ENCODE results near the gene PHIP.
"Not testable (repeated sequence)": the region's sequence is repeated elsewhere in the genome, so short reads cannot be mapped to it uniquely, and the experiment has no call there.

PHIP gene

DNA sequence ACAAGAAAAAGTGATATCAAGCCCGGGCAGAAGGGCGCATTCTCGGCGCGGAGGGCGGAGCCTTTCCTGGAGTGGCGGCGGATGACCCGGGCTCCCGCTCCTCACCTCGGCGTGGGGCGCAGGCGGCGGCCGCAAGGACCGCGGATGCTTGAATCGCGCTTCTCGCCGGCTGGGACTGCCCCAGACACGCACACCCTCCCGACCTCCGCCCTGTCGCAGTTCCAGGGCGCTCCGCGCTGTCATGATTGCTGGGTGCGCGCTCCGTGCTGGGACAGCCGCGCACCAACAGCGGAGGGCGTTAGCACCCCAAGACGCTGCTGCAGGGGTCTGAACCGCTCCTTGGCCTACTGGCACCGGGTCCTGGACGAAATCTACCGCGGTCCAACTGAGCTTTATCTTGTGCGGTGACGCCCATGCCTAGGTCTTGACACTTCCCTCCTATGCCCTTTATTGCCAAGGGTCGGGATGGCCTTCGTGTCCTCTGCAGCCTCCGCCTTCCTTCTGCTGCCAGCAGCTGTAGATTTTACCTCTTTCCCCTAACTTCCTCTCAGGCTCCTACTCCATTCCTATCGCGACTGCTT lies 167.4 kb downstream of the PHIP start:
- no peak for DNase-seq (ENCODE audit: low read depth)
- H3K4me3 ChIP-seq (ENCODE audit: low read depth, low read length) = no peak overlapping the region
- TF ChIP-seq, protein P1, sequence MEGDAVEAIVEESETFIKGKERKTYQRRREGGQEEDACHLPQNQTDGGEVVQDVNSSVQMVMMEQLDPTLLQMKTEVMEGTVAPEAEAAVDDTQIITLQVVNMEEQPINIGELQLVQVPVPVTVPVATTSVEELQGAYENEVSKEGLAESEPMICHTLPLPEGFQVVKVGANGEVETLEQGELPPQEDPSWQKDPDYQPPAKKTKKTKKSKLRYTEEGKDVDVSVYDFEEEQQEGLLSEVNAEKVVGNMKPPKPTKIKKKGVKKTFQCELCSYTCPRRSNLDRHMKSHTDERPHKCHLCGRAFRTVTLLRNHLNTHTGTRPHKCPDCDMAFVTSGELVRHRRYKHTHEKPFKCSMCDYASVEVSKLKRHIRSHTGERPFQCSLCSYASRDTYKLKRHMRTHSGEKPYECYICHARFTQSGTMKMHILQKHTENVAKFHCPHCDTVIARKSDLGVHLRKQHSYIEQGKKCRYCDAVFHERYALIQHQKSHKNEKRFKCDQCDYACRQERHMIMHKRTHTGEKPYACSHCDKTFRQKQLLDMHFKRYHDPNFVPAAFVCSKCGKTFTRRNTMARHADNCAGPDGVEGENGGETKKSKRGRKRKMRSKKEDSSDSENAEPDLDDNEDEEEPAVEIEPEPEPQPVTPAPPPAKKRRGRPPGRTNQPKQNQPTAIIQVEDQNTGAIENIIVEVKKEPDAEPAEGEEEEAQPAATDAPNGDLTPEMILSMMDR (IDR thresholded peaks at IDR 0.05; ENCODE audit: low read depth, low read length) = no peak
- TF ChIP-seq POLR2A (IDR thresholded peaks at IDR 0.05; ENCODE audit: extremely low read depth, insufficient read length) (no peak), MYC (IDR thresholded peaks at IDR 0.05; ENCODE audit: low read depth, low read length) (no peak)
- TF ChIP-seq, protein P2, sequence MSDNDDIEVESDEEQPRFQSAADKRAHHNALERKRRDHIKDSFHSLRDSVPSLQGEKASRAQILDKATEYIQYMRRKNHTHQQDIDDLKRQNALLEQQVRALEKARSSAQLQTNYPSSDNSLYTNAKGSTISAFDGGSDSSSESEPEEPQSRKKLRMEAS (IDR thresholded peaks at IDR 0.05; ENCODE audit: low read depth, low read length) = no peak

DNA sequence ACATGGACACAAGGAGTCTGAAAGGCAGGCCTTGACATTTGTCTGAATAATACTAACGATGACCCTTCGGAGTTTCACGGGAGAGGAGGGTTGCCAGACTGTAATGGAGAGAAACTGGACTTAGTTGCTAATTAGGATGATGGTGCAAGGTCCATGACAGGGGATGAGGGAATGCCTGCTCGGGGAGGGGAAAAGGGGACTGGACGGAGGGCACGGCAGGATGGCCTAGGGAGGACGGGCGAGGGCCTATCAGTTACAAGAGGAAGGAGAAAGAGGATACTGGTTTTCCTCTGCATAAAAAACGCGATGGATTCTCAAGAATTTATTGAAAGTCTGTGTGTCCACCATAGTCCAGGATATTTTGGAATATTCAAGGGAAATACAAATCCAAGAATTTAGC lies 168.0 kb downstream of the PHIP start:
- DNase-seq (ENCODE audit: low read depth) = no peak
- TF ChIP-seq MYC (IDR thresholded peaks at IDR 0.05; ENCODE audit: low read depth, low read length) = no peak
- H3K4me3 ChIP-seq (ENCODE audit: low read depth, low read length) = no peak overlapping the region

DNA sequence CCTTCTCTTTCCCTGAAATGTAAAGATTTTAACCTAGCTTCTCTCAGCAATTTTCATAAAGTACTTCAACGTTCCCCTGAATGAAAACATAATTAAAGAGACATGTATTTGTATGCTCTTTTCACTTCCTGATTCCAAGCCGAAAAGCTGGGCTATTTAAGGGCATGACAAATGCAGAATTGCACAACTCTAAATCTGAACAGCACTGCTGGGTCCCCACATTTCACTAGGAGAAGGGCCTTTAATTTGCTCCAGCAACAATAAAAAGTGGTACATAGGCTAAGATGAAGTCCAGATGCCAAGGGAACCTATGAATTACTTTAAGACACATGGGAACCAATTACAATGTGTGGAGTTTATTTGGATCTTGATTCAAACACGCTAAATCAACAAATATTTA lies 168.7 kb downstream of the PHIP start:
- DNase-seq (ENCODE audit: low read depth) = peak; percentile 74
- H3K4me3 ChIP-seq (ENCODE audit: low read depth, low read length) = no peak overlapping the region
- TF ChIP-seq, protein P2 (IDR thresholded peaks at IDR 0.05; ENCODE audit: low read depth, low read length) = no peak
- TF ChIP-seq, protein P1 (IDR thresholded peaks at IDR 0.05; ENCODE audit: low read depth, low read length) = peak; percentile 2

DNA sequence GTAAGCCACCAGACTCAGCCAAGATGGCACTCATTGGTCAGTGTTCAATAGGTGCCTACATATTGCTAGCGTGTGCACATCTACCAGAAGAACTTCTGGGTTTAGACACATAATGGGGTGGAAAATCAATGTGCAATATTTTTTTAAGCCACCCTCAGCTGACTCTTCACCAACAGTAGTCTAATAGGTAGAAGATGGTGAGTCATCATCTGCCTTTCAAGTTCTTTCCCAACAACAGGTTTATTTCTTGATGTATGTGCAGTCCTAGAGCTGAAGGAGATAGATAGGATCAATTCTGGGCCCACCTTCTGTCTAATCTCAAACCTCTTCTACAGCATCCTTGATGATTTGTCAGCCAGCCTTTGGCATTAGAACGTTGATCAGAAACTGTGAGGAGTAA lies 169.4 kb downstream of the PHIP start:
- DNase-seq (ENCODE audit: low read depth) = no peak
- no peak overlapping the region for H3K4me3 ChIP-seq (ENCODE audit: low read depth, low read length)
- no peak for TF ChIP-seq MYC (IDR thresholded peaks at IDR 0.05; ENCODE audit: low read depth, low read length)
- no peak for TF ChIP-seq POLR2A (IDR thresholded peaks at IDR 0.05; ENCODE audit: extremely low read depth, insufficient read length)
- TF ChIP-seq, protein P1 (IDR thresholded peaks at IDR 0.05; ENCODE audit: low read depth, low read length) = no peak
- TF ChIP-seq, protein P2 (IDR thresholded peaks at IDR 0.05; ENCODE audit: low read depth, low read length) = no peak

DNA sequence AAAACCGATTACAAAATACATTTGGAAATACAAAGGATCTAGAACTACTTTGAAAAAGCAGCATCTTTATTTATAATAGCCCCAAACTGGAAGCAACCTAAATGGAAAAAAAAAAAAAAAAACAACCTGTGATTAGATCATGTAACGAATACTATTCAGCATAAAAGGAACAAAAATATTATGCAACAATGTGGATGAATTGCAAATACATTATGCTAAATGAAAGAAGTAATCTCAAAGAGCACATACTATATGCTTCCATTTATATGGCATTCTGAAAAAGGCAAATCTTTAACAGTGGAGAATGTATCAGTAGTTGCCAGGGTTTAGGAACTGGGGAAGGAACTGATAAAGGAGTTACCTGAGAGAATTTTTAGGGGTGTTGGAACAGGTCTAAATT lies 181.8 kb downstream of the PHIP start:
- TF ChIP-seq POLR2A (IDR thresholded peaks at IDR 0.05; ENCODE audit: extremely low read depth, insufficient read length) = no peak
- TF ChIP-seq, protein P2 (IDR thresholded peaks at IDR 0.05; ENCODE audit: low read depth, low read length) = no peak
- TF ChIP-seq MYC (IDR thresholded peaks at IDR 0.05; ENCODE audit: low read depth, low read length) = no peak
- TF ChIP-seq, protein P1 (IDR thresholded peaks at IDR 0.05; ENCODE audit: low read depth, low read length) = no peak
- no peak overlapping the region for H3K4me3 ChIP-seq (ENCODE audit: low read depth, low read length)
- no peak for DNase-seq (ENCODE audit: low read depth)

DNA sequence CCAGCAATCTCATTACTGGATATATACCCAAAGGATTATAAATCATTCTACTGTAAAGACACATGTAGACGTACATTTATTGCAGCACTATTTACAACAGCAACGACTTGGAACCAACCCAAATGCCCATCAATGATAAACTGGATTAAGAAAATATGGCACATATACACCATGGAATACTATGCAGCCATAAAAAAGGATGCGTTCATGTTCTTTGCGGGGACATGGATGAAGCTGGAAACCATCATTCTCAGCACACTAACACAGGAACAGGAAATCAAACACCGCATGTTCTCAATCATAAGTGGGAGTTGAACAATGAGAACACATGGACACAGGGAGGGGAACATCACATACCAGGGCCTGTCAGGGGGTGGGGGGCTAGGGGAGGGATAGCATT lies 188.2 kb downstream of the PHIP start:
- H3K4me3 ChIP-seq (ENCODE audit: low read depth, low read length); DNase-seq (ENCODE audit: low read depth): not testable (repeated sequence)
